Gastroesophageal sphincter (tissue), 3 donors: ENCODE measurements around the gene CCT6A.

Source experiments
- CTCF ChIP-seq, 4 experiments: fragments of 200-600 bp in 2 of 4; fragments of 450-650 bp in 2 of 4; sonication (generic) in 1 of 4; IDR thresholded peaks; one replicate each; pipeline ENCODE4 v1.5.1; 2017 to 2019; ENCODE audit warnings: antibody characterized with exemption in 4 of 4, mild to moderate bottlenecking in 2 of 4, moderate library complexity in 2 of 4
- EP300 ChIP-seq: sonication (generic); formaldehyde crosslinking; IDR thresholded peaks from one replicate; pipeline ENCODE4 v1.6.1; 2017; ENCODE audit warnings: antibody characterized with exemption, mild to moderate bottlenecking
- POLR2AphosphoS5 ChIP-seq: sonication (generic); formaldehyde crosslinking; IDR thresholded peaks from one replicate; pipeline ENCODE4 v1.6.1; 2017; ENCODE audit warnings: antibody characterized with exemption

- TF ChIP-seq EP300 = no peak
- peak in 2 of 4 experiments; percentile 37 to 82 for TF ChIP-seq CTCF (IDR thresholded peaks at IDR 0.05)
- peak; percentile 76 for TF ChIP-seq POLR2AphosphoS5
Measured at GRCh38 chr7:56092789-56093531, 41.4 kb downstream of the CCT6A start, which contains the start of gene PHKG1.
